ENCODE results near the gene UBASH3B. TPM values are rescaled to one million over a fixed set of nuclear protein-coding genes. Genes with fewer than 3 reads are reported as not detected.

Gene UBASH3B
- total RNA-seq, 2 donors from 2014 or later = 0.78 to 12.9 TPM

GRCh38 chr11:122754028-122754427 lies 98.5 kb downstream of the UBASH3B start:
- Histone ChIP-seq H3K9me3 (no peaks in the 10 kb centered on the region), H3K4me1 (no peaks in the 10 kb centered on the region), H3K27me3 (no peaks in the 10 kb centered on the region), H3K36me3 (replicated peaks in 1 of 2; ENCODE audit: insufficient read depth in 1 of 2, low read depth in 2 of 2) (no peaks in the 10 kb centered on the region), H3K27ac (no peak overlapping the region), H3K4me3 (no peak overlapping the region)
- ATAC-seq = no peak
- no peak for DNase-seq
- TF ChIP-seq POLR2A (IDR thresholded peaks at IDR 0.05) (no peak), CTCF (IDR thresholded peaks at IDR 0.05) (no peak)
- intact Hi-C loops (cut with DNase I) = no loop called here
- WGBS, 2 donors = 67 to 90% methylated on average over 3 of the region's 3 CpGs

GRCh38 chr11:122754553-122755322 lies 99.2 kb downstream of the UBASH3B start:
- H3K4me1 ChIP-seq = no peaks in the 10 kb centered on the region
- H3K4me3 ChIP-seq = no peak overlapping the region
- H3K27me3 ChIP-seq = no peaks in the 10 kb centered on the region
- no peak overlapping the region for H3K27ac ChIP-seq
- no peaks in the 10 kb centered on the region for H3K36me3 ChIP-seq (replicated peaks in 1 of 2; ENCODE audit: insufficient read depth in 1 of 2, low read depth in 2 of 2)
- ATAC-seq = no peak
- peak in 2 of 4 donors; percentile 13 to 22 for DNase-seq
- 74 to 76% methylated on average over 16 of the region's 16 CpGs for WGBS, 2 donors
- intact Hi-C loops (cut with DNase I) = no loop called here
- peak in 3 of 7 experiments; percentile 13 to 34 (median 29) for TF ChIP-seq CTCF (IDR thresholded peaks at IDR 0.05)
- no peak for TF ChIP-seq POLR2A (IDR thresholded peaks at IDR 0.05)
- no peaks in the 10 kb centered on the region for H3K9me3 ChIP-seq

- 36 to 46% methylated on average over 9 of the region's 9 CpGs for WGBS, 2 donors
- H3K36me3 ChIP-seq (replicated peaks in 1 of 2; ENCODE audit: insufficient read depth in 1 of 2, low read depth in 2 of 2) = no peaks in the 10 kb centered on the region
- H3K27ac ChIP-seq = no peak overlapping the region
- DNase-seq = no peak
- no peak for TF ChIP-seq POLR2A (IDR thresholded peaks at IDR 0.05)
- TF ChIP-seq CTCF (IDR thresholded peaks at IDR 0.05) = no peak
- no peak overlapping the region for H3K4me3 ChIP-seq
- H3K9me3 ChIP-seq = no peaks in the 10 kb centered on the region
- intact Hi-C loops (cut with DNase I) = no loop called here
- H3K27me3 ChIP-seq = no peaks in the 10 kb centered on the region
- ATAC-seq = no peak
- no peaks in the 10 kb centered on the region for H3K4me1 ChIP-seq
These were observed 99.9 kb downstream of the UBASH3B start for GRCh38 chr11:122755409-122755808.

- no peak for DNase-seq
- 72 to 74% methylated on average over 5 of the region's 5 CpGs for WGBS, 2 donors
- Histone ChIP-seq H3K4me1 (no peaks in the 10 kb centered on the region), H3K4me3 (no peak overlapping the region), H3K36me3 (replicated peaks in 1 of 2; ENCODE audit: insufficient read depth in 1 of 2, low read depth in 2 of 2) (no peaks in the 10 kb centered on the region), H3K9me3 (no peaks in the 10 kb centered on the region), H3K27me3 (no peaks in the 10 kb centered on the region), H3K27ac (no peak overlapping the region)
- no peak for ATAC-seq
- no peak for TF ChIP-seq POLR2A (IDR thresholded peaks at IDR 0.05)
- TF ChIP-seq CTCF (IDR thresholded peaks at IDR 0.05) = no peak
- intact Hi-C loops (cut with DNase I) = no loop called here
These were observed 100.4 kb downstream of the UBASH3B start for GRCh38 chr11:122755941-122756340.

- H3K27me3 ChIP-seq = no peaks in the 10 kb centered on the region
- H3K4me3 ChIP-seq = no peak overlapping the region
- TF ChIP-seq POLR2A (IDR thresholded peaks at IDR 0.05) (no peak), CTCF (IDR thresholded peaks at IDR 0.05) (peak in 1 of 7 experiments; percentile 27)
- no peak overlapping the region for H3K27ac ChIP-seq
- no peaks in the 10 kb centered on the region for H3K36me3 ChIP-seq (replicated peaks in 1 of 2; ENCODE audit: insufficient read depth in 1 of 2, low read depth in 2 of 2)
- intact Hi-C loops (cut with DNase I) = no loop called here
- no peaks in the 10 kb centered on the region for H3K4me1 ChIP-seq
- DNase-seq = peak in 1 of 4 donors; percentile 61
- no peak for ATAC-seq
- no peaks in the 10 kb centered on the region for H3K9me3 ChIP-seq
These were observed 100.9 kb downstream of the UBASH3B start for GRCh38 chr11:122756417-122756816.
